Panc1 (cell line): Measurements from ENCODE around the gene TLE3. TPM values are rescaled to one million over a fixed set of nuclear protein-coding genes. Genes with fewer than 3 reads are reported as not detected.

Experiments
- ATAC-seq: fragments of 200-7000 bp; cut with Tn5 transposase; 2 replicates; pipeline ENCODE4 v1.9.1; 2020; ENCODE audit warnings: mild to moderate bottlenecking, moderate library complexity
- BruUV-seq: library from RNA; stranded (reverse); fragments of 400-500 nt; replicated peaks from 2 replicates; lab custom pipeline; 2021; lab: Mats Ljungman, UMichigan
- CTCF ChIA-PET: fragments of 300-600 bp; sonication (Branson Sonifier 250); formaldehyde crosslinking; loops from one replicate; lab custom pipeline; 2022; ENCODE audit warnings: antibody characterized with exemption; lab: Charles Lee
- POLR2A ChIA-PET: fragments of 300-600 bp; sonication (Branson Sonifier 250); formaldehyde crosslinking; loops from one replicate; lab custom pipeline; 2022; ENCODE audit warnings: antibody characterized with exemption; lab: Charles Lee
- DNase-seq: peaks from one replicate; pipeline ENCODE4 v3.0.0-alpha.2; 2010; ENCODE audit warnings: low read depth, low spot score
- H3K27ac ChIP-seq: 2 replicates; pipeline ENCODE4 v1.5.1; 2011; ENCODE audit warnings: mild to moderate bottlenecking, low read length, inconsistent platforms
- H3K27me3 ChIP-seq: fragments of 200-500 bp; sonication (Bioruptor generic); 2 replicates; pipeline ENCODE4 v1.6.0; 2014; ENCODE audit warnings: low read length, inconsistent platforms; ENCODE audit not compliant: control insufficient read depth, insufficient read depth
- H3K36me3 ChIP-seq: fragments of 200-500 bp; sonication (Bioruptor generic); 2 replicates; pipeline ENCODE4 v1.5.1; 2014; ENCODE audit warnings: inconsistent platforms, mild to moderate bottlenecking, low read length, moderate library complexity; ENCODE audit not compliant: control insufficient read depth, insufficient read depth
- H3K4me1 ChIP-seq: 2 replicates; pipeline ENCODE4 v1.5.1; 2011; ENCODE audit warnings: inconsistent platforms, mild to moderate bottlenecking, low read length, moderate library complexity; ENCODE audit not compliant: control insufficient read depth, insufficient read depth
- H3K4me3 ChIP-seq, 2 experiments: 2 replicates each; pipeline ENCODE4 v1.5.1; 2011 to 2012; ENCODE audit warnings: low read depth in 2 of 2, low read length in 2 of 2, mild to moderate bottlenecking in 2 of 2, inconsistent platforms in 1 of 2, moderate library complexity in 1 of 2
- H3K9me3 ChIP-seq: fragments of 200-500 bp; sonication (Bioruptor generic); 2 replicates; pipeline ENCODE4 v1.5.1; 2014; ENCODE audit warnings: low read depth, mild to moderate bottlenecking, inconsistent platforms, low read length, moderate library complexity; ENCODE audit not compliant: control insufficient read depth, insufficient read depth
- CTCF ChIP-seq: fragments of 450-650 bp; IDR thresholded peaks from 2 replicates; pipeline ENCODE4 v1.5.1; 2017; ENCODE audit warnings: mild to moderate bottlenecking
- POLR2AphosphoS5 ChIP-seq: IDR thresholded peaks from 2 replicates; pipeline ENCODE4 v1.6.1; 2012; ENCODE audit warnings: mild to moderate bottlenecking, low read depth, low read length, moderate library complexity
- REST ChIP-seq, 2 experiments: IDR thresholded peaks; 2 replicates each; pipeline ENCODE4 v1.6.1; 2011 to 2012; ENCODE audit warnings: low read depth in 2 of 2, control low read depth in 1 of 2, low read length in 1 of 2, mild to moderate bottlenecking in 1 of 2, moderate library complexity in 1 of 2; ENCODE audit not compliant: insufficient read depth in 1 of 2
- SIN3A ChIP-seq: IDR thresholded peaks from 2 replicates; pipeline ENCODE4 v1.6.1; 2012; ENCODE audit warnings: low read depth, mild to moderate bottlenecking, low read length, moderate library complexity, borderline replicate concordance; ENCODE audit not compliant: insufficient read depth
- TCF7L2 ChIP-seq: IDR thresholded peaks from 2 replicates; pipeline ENCODE4 v1.6.1; 2011; ENCODE audit warnings: mild to moderate bottlenecking, low read depth, low read length, inconsistent platforms
- in situ Hi-C: cut with HindIII; loops from 2 replicates; pipeline ENCODE4 v1.10.0; 2016; ENCODE audit warnings: low sequenced_read_pairs, low pct_unique_long_range_greater_than_20kb
- intact Hi-C: fragments of 100-400 bp; cut with micrococcal nuclease; formaldehyde crosslinking; loops from one replicate; pipeline ENCODE4 v1.10.0; 2022; ENCODE audit not compliant: unreplicated experiment
- total RNA-seq: library from RNA; stranded (reverse); gene quantifications from one replicate; pipeline ENCODE4 v1.2.1, GENCODE V29; 2021; ENCODE audit not compliant: unreplicated experiment

TLE3 gene
- total RNA-seq, 1 experiment from 2014 or later = 132 TPM

- intact Hi-C loops = no loop called here
- Histone ChIP-seq H3K9me3 (no peaks in the 10 kb centered on the region), H3K4me1 (no peaks in the 10 kb centered on the region), H3K4me3 (no peak overlapping the region), H3K27ac (no peak overlapping the region), H3K36me3 (no peaks in the 10 kb centered on the region), H3K27me3 (peaks cover 3% of the 10 kb centered on the region; the same call in 1 of the 2 replicates)
- BruUV-seq = no TSS peak
- no peak for TF ChIP-seq REST (IDR thresholded peaks at IDR 0.05; ENCODE audit: insufficient read depth in 1 of 2, low read depth in 2 of 2, low read length in 1 of 2)
- TF ChIP-seq CTCF = no peak
- TF ChIP-seq TCF7L2 = no peak
- TF ChIP-seq POLR2AphosphoS5 = no peak
- TF ChIP-seq SIN3A = no peak
- ATAC-seq = no peak
- in situ Hi-C loops = no loop called here
- POLR2A ChIA-PET = no interaction called here
- no peak for DNase-seq
- CTCF ChIA-PET = interaction anchor here (0.6 to 0.9 kb wide), 2 partner anchors 556 to 665 kb away, joined by 3 read pairs; no protein-coding TSS in a partner anchor
Observed at GRCh38 chr15:70023064-70023768, 74.5 kb downstream of the TLE3 start.

GRCh38 chr15:70020229-70020628 is 77.5 kb downstream of the TLE3 start:
- in situ Hi-C loops (no loop called here), intact Hi-C loops (no loop called here)
- DNase-seq (no peak), ATAC-seq (no peak)
- Histone ChIP-seq H3K27ac (no peak overlapping the region), H3K27me3 (peaks cover 3% of the 10 kb centered on the region; the same call in 1 of the 2 replicates), H3K4me3 (no peak overlapping the region), H3K9me3 (no peaks in the 10 kb centered on the region), H3K36me3 (no peaks in the 10 kb centered on the region), H3K4me1 (no peaks in the 10 kb centered on the region)
- CTCF ChIA-PET = no interaction called here
- no TSS peak for BruUV-seq
- POLR2A ChIA-PET = no interaction called here
- TF ChIP-seq REST (IDR thresholded peaks at IDR 0.05; ENCODE audit: insufficient read depth in 1 of 2, low read depth in 2 of 2, low read length in 1 of 2) (no peak), CTCF (no peak), POLR2AphosphoS5 (no peak), TCF7L2 (no peak), SIN3A (no peak)
